ENCODE data around the gene AMELX. TPM values are rescaled to one million over a fixed set of nuclear protein-coding genes. Genes with fewer than 3 reads are reported as not detected.

The AMELX gene
- total RNA-seq, 2 experiments from 2014 or later: not detected

Small RNA genes lying within 50 kb of the gene (microRNA-seq; reads per million reads assigned to microRNA genes)
- not detected for gene MIR548AX (ENCODE audit: borderline microRNAs expressed, borderline replicate concordance)

Other genes with a start within 250 kb of the AMELX start
- gene HCCS, start 182.1 kb upstream of the AMELX start, total RNA-seq: 10 to 100 TPM; 16.4 to 17.2 TPM

Data from activated CD4-positive, alpha-beta T cell treated with anti-CD3 and anti-CD28 coated beads, Interleukin-2, amount 10 ng/mL, durations not matched to agents 7 days and 5 days (primary cell).